Measurements from ENCODE around the gene KCNMA1.

KCNMA1 gene

GRCh38 chr10:77648472-77648871, 10.9 kb upstream of the KCNMA1 start:
- Histone ChIP-seq H3K27me3 (no peaks in the 10 kb centered on the region), H3K9me3 (replicated peaks in 1 of 11) (peaks cover 10 to 38% (median 15%) of the 10 kb centered on the region in 11 experiments)

GRCh38 chr10:77647543-77648293, 10.1 kb upstream of the KCNMA1 start:
- H3K27me3 ChIP-seq = no peaks in the 10 kb centered on the region
- no peaks in the 10 kb centered on the region for H4K20me1 ChIP-seq
- no peak for TF ChIP-seq Cebpa-rat (IDR thresholded peaks at IDR 0.05)
- H3K4me2 ChIP-seq = peak overlapping the region in 8 of 11 experiments; percentile 44 to 78 (median 66); a peak in 16 of 22 replicates
- no peak overlapping the region for H3K4me3 ChIP-seq
- peaks cover 0 to 55% (median 43%) of the 10 kb centered on the region in 10 experiments; a peak in 17 of 20 replicates for H3K4me1 ChIP-seq
- H3K27ac ChIP-seq = peak overlapping the region in 1 of 11 experiments; percentile 68; a peak in 4 of 22 replicates
- no peaks in the 10 kb centered on the region for H3K36me3 ChIP-seq
- H3K9ac ChIP-seq = no peak overlapping the region
- peaks cover 3 to 30% (median 9%) of the 10 kb centered on the region in 11 experiments; a peak in 21 of 22 replicates for H3K9me3 ChIP-seq (replicated peaks in 1 of 11)

More at GRCh38 chr10:77648472-77648871, 10.9 kb upstream of the KCNMA1 start:
- H3K4me3 ChIP-seq = no peak overlapping the region
- no peaks in the 10 kb centered on the region for H4K20me1 ChIP-seq
- TF ChIP-seq Cebpa-rat (IDR thresholded peaks at IDR 0.05) = 0 out of 22 replicates have a peak, but pooled peaks of 1 of the 11 experiments have one; percentile 27
- H3K9ac ChIP-seq = no peak overlapping the region
- H3K4me2 ChIP-seq = peak overlapping the region in 10 of 11 experiments; percentile 34 to 78 (median 60); a peak in 20 of 22 replicates
- H3K4me1 ChIP-seq = peaks cover 0 to 55% (median 43%) of the 10 kb centered on the region in 10 experiments; a peak in 17 of 20 replicates
- H3K36me3 ChIP-seq = no peaks in the 10 kb centered on the region
- peak overlapping the region in 4 of 11 experiments; percentile 5 to 68 (median 26); a peak in 6 of 22 replicates for H3K27ac ChIP-seq

GRCh38 chr10:77644557-77645243, 7.1 kb upstream of the KCNMA1 start:
- no peak overlapping the region for H3K4me3 ChIP-seq
- no peaks in the 10 kb centered on the region for H4K20me1 ChIP-seq
- H3K4me1 ChIP-seq = peaks cover 14 to 46% (median 34%) of the 10 kb centered on the region in 10 experiments; a peak in 19 of 20 replicates
- H3K9ac ChIP-seq = no peak overlapping the region
- peaks cover 14 to 18% (median 16%) of the 10 kb centered on the region in 11 experiments for H3K27me3 ChIP-seq
- peaks cover 0 to 16% (median 0%) of the 10 kb centered on the region in 11 experiments; a peak in 4 of 22 replicates for H3K9me3 ChIP-seq (replicated peaks in 1 of 11)
- TF ChIP-seq Cebpa-rat (IDR thresholded peaks at IDR 0.05) = no peak
- no peak overlapping the region for H3K27ac ChIP-seq
- no peaks in the 10 kb centered on the region for H3K36me3 ChIP-seq
- 0 out of 22 replicates have a peak overlapping the region, but pooled peaks of 1 of the 11 experiments have one; percentile 7 for H3K4me2 ChIP-seq

GRCh38 chr10:77643795-77644468, 6.3 kb upstream of the KCNMA1 start:
- Histone ChIP-seq H3K27ac (no peak overlapping the region), H3K36me3 (no peaks in the 10 kb centered on the region), H3K9me3 (replicated peaks in 1 of 11) (peaks cover 0 to 16% (median 0%) of the 10 kb centered on the region in 11 experiments; a peak in 4 of 22 replicates), H3K27me3 (peaks cover 22 to 26% (median 24%) of the 10 kb centered on the region in 11 experiments), H4K20me1 (peaks cover 0 to 2% (median 0%) of the 10 kb centered on the region in 11 experiments; a peak in 2 of 22 replicates), H3K4me1 (peaks cover 14 to 39% (median 27%) of the 10 kb centered on the region in 10 experiments; a peak in 19 of 20 replicates), H3K4me2 (0 out of 22 replicates have a peak overlapping the region, but pooled peaks of 1 of the 11 experiments have one; percentile 7), H3K9ac (no peak overlapping the region), H3K4me3 (no peak overlapping the region)
- TF ChIP-seq Cebpa-rat (IDR thresholded peaks at IDR 0.05) = no peak

- Histone ChIP-seq H3K4me2 (peak overlapping the region in 2 of 11 experiments; percentile 54 to 59; a peak in 4 of 22 replicates), H3K4me1 (peaks cover 10 to 32% (median 21%) of the 10 kb centered on the region in 10 experiments; a peak in 18 of 20 replicates), H3K27ac (no peak overlapping the region), H3K4me3 (no peak overlapping the region), H3K9me3 (replicated peaks in 1 of 11) (peaks cover 0 to 16% (median 0%) of the 10 kb centered on the region in 11 experiments; a peak in 5 of 22 replicates), H3K36me3 (no peaks in the 10 kb centered on the region), H3K9ac (no peak overlapping the region), H4K20me1 (peaks cover 0 to 13% (median 2%) of the 10 kb centered on the region in 11 experiments; a peak in 8 of 22 replicates), H3K27me3 (peaks cover 42 to 46% (median 44%) of the 10 kb centered on the region in 11 experiments)
- TF ChIP-seq Cebpa-rat (IDR thresholded peaks at IDR 0.05) = no peak
Observed at GRCh38 chr10:77641788-77642397, 4.3 kb upstream of the KCNMA1 start.

GRCh38 chr10:77641344-77641743, 3.7 kb upstream of the KCNMA1 start:
- no peak overlapping the region for H3K4me3 ChIP-seq
- H4K20me1 ChIP-seq = peaks cover 0 to 19% (median 6%) of the 10 kb centered on the region in 11 experiments; a peak in 12 of 22 replicates
- H3K4me1 ChIP-seq = peaks cover 16 to 32% (median 23%) of the 10 kb centered on the region in 10 experiments; a peak in 18 of 20 replicates
- H3K27me3 ChIP-seq = peaks cover 48 to 51% (median 50%) of the 10 kb centered on the region in 11 experiments
- H3K27ac ChIP-seq = no peak overlapping the region
- no peaks in the 10 kb centered on the region for H3K36me3 ChIP-seq
- H3K4me2 ChIP-seq = peak overlapping the region in 2 of 11 experiments; percentile 54 to 59; a peak in 4 of 22 replicates
- H3K9me3 ChIP-seq (replicated peaks in 1 of 11) = peaks cover 0 to 16% (median 0%) of the 10 kb centered on the region in 11 experiments; a peak in 5 of 22 replicates
- H3K9ac ChIP-seq = no peak overlapping the region
- TF ChIP-seq Cebpa-rat (IDR thresholded peaks at IDR 0.05) = no peak

- H3K4me1 ChIP-seq = peaks cover 18 to 38% (median 24%) of the 10 kb centered on the region in 10 experiments; a peak in 18 of 20 replicates
- no peak overlapping the region for H3K4me2 ChIP-seq
- H3K27me3 ChIP-seq = peaks cover 59 to 63% (median 61%) of the 10 kb centered on the region in 11 experiments
- no peak overlapping the region for H3K4me3 ChIP-seq
- H3K27ac ChIP-seq = no peak overlapping the region
- H3K9ac ChIP-seq = no peak overlapping the region
- no peak for TF ChIP-seq Cebpa-rat (IDR thresholded peaks at IDR 0.05)
- no peaks in the 10 kb centered on the region for H3K36me3 ChIP-seq
- peaks cover 0 to 11% (median 0%) of the 10 kb centered on the region in 11 experiments; a peak in 5 of 22 replicates for H3K9me3 ChIP-seq (replicated peaks in 1 of 11)
- peaks cover 0 to 29% (median 11%) of the 10 kb centered on the region in 11 experiments; a peak in 13 of 22 replicates for H4K20me1 ChIP-seq
Observed at GRCh38 chr10:77640167-77640566, 2.6 kb upstream of the KCNMA1 start.

Data from BLaER1 treated with 17β-estradiol and CSF1 and Interleukin-3, amounts not matched to agents 10 nM and 100 nM (cell line).